Smooth muscle cell (in vitro differentiated cells): ENCODE measurements around the gene USP22. TPM values are rescaled to one million over a fixed set of nuclear protein-coding genes. Genes with fewer than 3 reads are reported as not detected.
"Not testable (repeated sequence)": the region's sequence is repeated elsewhere in the genome, so short reads cannot be mapped to it uniquely, and the experiment has no call there.

ENCODE experiments used
- DNase-seq: peaks from one replicate; lab custom pipeline; 2025; ENCODE audit not compliant: unreplicated experiment; lab: John Stamatoyannopoulos, UW
- H2AFZ ChIP-seq: fragments of 200-600 bp; sonication (generic); 2 replicates; pipeline ENCODE4 v1.6.0; 2016; ENCODE audit warnings: antibody characterized with exemption, low read depth, mild to moderate bottlenecking
- H3F3A ChIP-seq: fragments of 200-600 bp; sonication (generic); 2 replicates; pipeline ENCODE4 v1.6.0; 2017; ENCODE audit warnings: antibody characterized with exemption, low read depth
- H3K27ac ChIP-seq: fragments of 200-600 bp; sonication (generic); 2 replicates; pipeline ENCODE4 v1.5.1; 2016; ENCODE audit warnings: low read depth, mild to moderate bottlenecking
- H3K27me3 ChIP-seq: fragments of 200-600 bp; sonication (generic); 2 replicates; pipeline ENCODE4 v1.6.1; 2016; ENCODE audit warnings: low read depth, mild to moderate bottlenecking
- H3K36me3 ChIP-seq: fragments of 200-600 bp; sonication (generic); 2 replicates; pipeline ENCODE4 v1.5.1; 2016; ENCODE audit warnings: low read depth
- H3K4me1 ChIP-seq: fragments of 200-600 bp; sonication (generic); 2 replicates; pipeline ENCODE4 v1.5.1; 2016; ENCODE audit warnings: low read depth
- H3K4me2 ChIP-seq: fragments of 200-600 bp; sonication (generic); 2 replicates; pipeline ENCODE4 v1.6.0; 2016; ENCODE audit warnings: mild to moderate bottlenecking
- H3K4me3 ChIP-seq: fragments of 200-600 bp; sonication (generic); 2 replicates; pipeline ENCODE4 v1.5.1; 2016; ENCODE audit warnings: mild to moderate bottlenecking
- H3K79me2 ChIP-seq: fragments of 200-600 bp; sonication (generic); 2 replicates; pipeline ENCODE4 v1.6.0; 2016; ENCODE audit warnings: low read depth, mild to moderate bottlenecking
- H3K9ac ChIP-seq: fragments of 200-600 bp; sonication (generic); 2 replicates; pipeline ENCODE4 v1.6.0; 2016; ENCODE audit warnings: low read depth
- H3K9me3 ChIP-seq: fragments of 200-600 bp; sonication (generic); replicated peaks from 2 replicates; pipeline ENCODE4 v1.5.1; 2016; ENCODE audit warnings: low read depth
- H4K20me1 ChIP-seq: fragments of 200-600 bp; sonication (generic); 2 replicates; pipeline ENCODE4 v1.6.0; 2016; ENCODE audit warnings: low read depth
- CTCF ChIP-seq: fragments of 200-600 bp; sonication (generic); IDR thresholded peaks from 2 replicates; pipeline ENCODE4 v1.5.1; 2017; ENCODE audit warnings: borderline replicate concordance, mild to moderate bottlenecking, antibody characterized with exemption; ENCODE audit not compliant: insufficient read depth, poor library complexity, severe bottlenecking
- WGBS: methylation state at CpG from one replicate; pipeline ENCODE4 v1.1.7; 2016; ENCODE audit warnings: low lambda C conversion rate; 5-methylcytosine and 5-hydroxymethylcytosine counted together
- polyA plus RNA-seq: library from polyadenylated mRNA; unstranded; fragments of >200 nt; fragmentation: Nextera tagmentation; extraction: Ambion mirVana; gene quantifications from 2 replicates; pipeline ENCODE4 v1.2.1, GENCODE V29; 2016
- total RNA-seq: library from RNA; depleted of rRNA; stranded (reverse); fragments of >200 nt; gene quantifications from 2 replicates; pipeline ENCODE4 v1.2.3, GENCODE V29; 2014

The USP22 gene
- total and polyA plus RNA-seq, 2 experiments from 2014 or later: 79.3 to 151 TPM

DNA sequence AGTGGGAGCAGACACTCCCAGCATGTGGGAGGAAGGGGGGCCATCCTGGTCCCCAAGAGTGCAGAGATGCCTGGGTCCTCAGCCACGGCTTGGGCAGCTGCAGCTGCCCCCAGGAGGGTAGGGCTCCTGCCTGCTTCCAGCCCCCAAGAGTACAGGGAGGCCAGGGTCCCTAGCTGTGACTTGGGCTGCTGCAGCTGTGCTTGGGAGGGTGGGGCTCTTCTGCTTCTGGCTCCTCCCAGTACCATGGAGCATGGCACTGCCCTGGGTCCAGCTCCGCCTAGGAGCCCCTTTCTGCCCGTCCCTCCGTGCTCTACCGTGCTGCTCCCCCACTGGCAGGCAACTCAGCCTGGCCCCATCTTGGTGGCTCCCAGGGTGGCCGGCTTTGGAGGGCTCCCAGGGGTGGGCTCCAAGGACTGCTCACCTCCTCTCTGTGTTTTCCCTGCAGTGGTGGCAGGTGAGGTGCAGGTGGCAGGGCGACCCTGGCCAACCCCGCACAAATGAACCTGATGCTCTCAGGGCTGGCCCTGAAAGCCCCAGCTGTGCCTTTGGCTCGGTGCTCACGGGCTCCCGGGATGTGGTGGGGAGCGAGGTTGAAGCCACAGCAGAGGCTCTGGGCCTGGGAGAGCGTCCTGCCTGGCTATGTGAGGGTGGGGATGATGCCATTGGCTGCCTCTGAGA lies 18.5 kb upstream of the USP22 start:
- no peaks in the 10 kb centered on the region for H3K27me3 ChIP-seq
- no peak for DNase-seq
- H3K27ac ChIP-seq: no peak overlapping the region
- no peaks in the 10 kb centered on the region for H3K4me1 ChIP-seq
- no peaks in the 10 kb centered on the region for H3K9me3 ChIP-seq
- H3K4me2 ChIP-seq: no peak overlapping the region
- TF ChIP-seq CTCF: no peak
- no peak overlapping the region for H3K4me3 ChIP-seq
- H3K9ac ChIP-seq: no peak overlapping the region
- H2AFZ ChIP-seq: no peak overlapping the region
- 91% methylated on average over 13 of the region's 13 CpGs for WGBS
- H3K79me2 ChIP-seq: no peaks in the 10 kb centered on the region
- H3F3A ChIP-seq: no peaks in the 10 kb centered on the region
- H3K36me3 ChIP-seq: no peaks in the 10 kb centered on the region
- no peaks in the 10 kb centered on the region for H4K20me1 ChIP-seq

GRCh38 chr17:21059761-21060160 lies 16.9 kb upstream of the USP22 start:
- Histone ChIP-seq H3K36me3 (no peaks in the 10 kb centered on the region), H3K79me2 (no peaks in the 10 kb centered on the region), H3K27me3 (no peaks in the 10 kb centered on the region), H3K4me3 (no peak overlapping the region), H2AFZ (no peak overlapping the region), H3K27ac (no peak overlapping the region), H3K9ac (no peak overlapping the region), H3F3A (no peaks in the 10 kb centered on the region), H4K20me1 (no peaks in the 10 kb centered on the region), H3K4me2 (no peak overlapping the region), H3K4me1 (no peaks in the 10 kb centered on the region), H3K9me3 (no peaks in the 10 kb centered on the region)
- no peak for TF ChIP-seq CTCF
- WGBS: 95% methylated on average over 7 of the region's 7 CpGs
- DNase-seq: no peak

- no peak overlapping the region for H3K4me3 ChIP-seq
- H2AFZ ChIP-seq: no peak overlapping the region
- H3K4me2 ChIP-seq: peak overlapping the region; percentile 8
- no peaks in the 10 kb centered on the region for H3F3A ChIP-seq
- no peaks in the 10 kb centered on the region for H3K79me2 ChIP-seq
- WGBS: 72% methylated on average over 5 of the region's 5 CpGs
- TF ChIP-seq CTCF: peak; percentile 10
- no peaks in the 10 kb centered on the region for H4K20me1 ChIP-seq
- no peak for DNase-seq
- no peaks in the 10 kb centered on the region for H3K4me1 ChIP-seq
- H3K9ac ChIP-seq: no peak overlapping the region
- H3K36me3 ChIP-seq: no peaks in the 10 kb centered on the region
- H3K9me3 ChIP-seq: no peaks in the 10 kb centered on the region
- H3K27me3 ChIP-seq: no peaks in the 10 kb centered on the region
- no peak overlapping the region for H3K27ac ChIP-seq
Observed at GRCh38 chr17:21058098-21058893, 15.5 kb upstream of the USP22 start.

GRCh38 chr17:21053056-21053455 lies 10.2 kb upstream of the USP22 start:
- H3K27ac ChIP-seq, H3K9me3 ChIP-seq, H3K4me3 ChIP-seq, H3K27me3 ChIP-seq, DNase-seq, H3K4me1 ChIP-seq, H4K20me1 ChIP-seq, H3K9ac ChIP-seq, H3K4me2 ChIP-seq, H3F3A ChIP-seq, H2AFZ ChIP-seq, H3K36me3 ChIP-seq, H3K79me2 ChIP-seq: not testable (repeated sequence)
- 98% methylated on average over 8 of the region's 8 CpGs for WGBS
